Ovary (tissue), 9 donors: Measurements from ENCODE around the gene SEC16B. TPM values are rescaled to one million over a fixed set of nuclear protein-coding genes. Genes with fewer than 3 reads are reported as not detected.
"Not testable (repeated sequence)": the region's sequence is repeated elsewhere in the genome, so short reads cannot be mapped to it uniquely, and the experiment has no call there.

Experiments
- DNase-seq, 5 donors: peaks; one replicate each; pipeline ENCODE4 v3.0.0-alpha.2; 2019 to 2020
- H3K27ac ChIP-seq, 2 donors: fragments of 200-600 bp; one replicate each; pipeline versions ENCODE4 v1.5.1 to v1.8.0; 2019 to 2022
- H3K27me3 ChIP-seq: fragments of 200-600 bp; one replicate; pipeline ENCODE4 v1.8.0; 2022
- H3K36me3 ChIP-seq: fragments of 200-600 bp; sonication (generic); one replicate; pipeline ENCODE4 v1.5.1; 2019
- H3K4me1 ChIP-seq: one replicate; pipeline ENCODE4 v1.8.1; 2013; ENCODE audit warnings: mild to moderate bottlenecking, moderate library complexity; ENCODE audit not compliant: insufficient read depth
- H3K4me3 ChIP-seq: fragments of 200-600 bp; sonication (generic); one replicate; pipeline ENCODE4 v1.5.1; 2017
- H3K9me3 ChIP-seq, 2 donors: fragments of 200-600 bp in 1 of 2; sonication (generic) in 1 of 2; one replicate each; pipeline versions ENCODE4 v1.5.1 to v1.8.1; 2013 to 2019; ENCODE audit warnings: mild to moderate bottlenecking in 1 of 2, moderate library complexity in 1 of 2
- CTCF ChIP-seq, 3 donors: fragments of 450-650 bp in 2 of 3; fragments of 200-600 bp in 1 of 3; IDR thresholded peaks; one replicate each; pipeline versions ENCODE4 v1.5.1 to v1.8.0; 2016 to 2022; ENCODE audit warnings: antibody characterized with exemption in 3 of 3, mild to moderate bottlenecking in 1 of 3
- EP300 ChIP-seq: sonication (generic); formaldehyde crosslinking; IDR thresholded peaks from one replicate; pipeline ENCODE4 v1.6.1; 2017; ENCODE audit warnings: antibody characterized with exemption
- POLR2A ChIP-seq: fragments of 450-650 bp; IDR thresholded peaks from one replicate; pipeline ENCODE4 v1.6.1; 2017; ENCODE audit warnings: antibody characterized with exemption, mild to moderate bottlenecking, moderate library complexity
- WGBS, 3 donors: extraction: QIAGEN DNeasy Blood & Tissue Kit in 1 of 3; methylation state at CpG; one replicate each; pipeline versions ENCODE4 v1.1.5 to v1.1.7; 2013 to 2017; 5-methylcytosine and 5-hydroxymethylcytosine counted together
- intact Hi-C, 4 donors: fragments of 100-400 bp; cut with DNase I; formaldehyde crosslinking; loops; one replicate each; pipeline versions ENCODE4 v1.11.0 to v1.15.1; 2022 to 2023
- polyA plus RNA-seq, 2 donors: library from polyadenylated mRNA; stranded (reverse); fragments of 200-250 nt in 1 of 2; fragments of 350-450 nt in 1 of 2; fragmentation: Illumina TruSeq in 1 of 2; extraction: RNeasy Lipid Tissue Mini Kit (QIAGEN cat#74804) in 1 of 2; gene quantifications; one replicate each; pipeline ENCODE4 v1.2.3, GENCODE V29; 2013 to 2014
- total RNA-seq, 7 donors: library from RNA; depleted of rRNA in 2 of 7; stranded (reverse); fragments of >200 nt in 2 of 7; fragmentation: NEBNext Ultra II Directional in 3 of 7; extraction: Animal tissue kit (Norgen Biotek cat#: 25700) in 3 of 7; gene quantifications; one replicate each; pipeline versions ENCODE4 v1.1.0 to v1.2.4, GENCODE V29; 2016 to 2023
- donor health status: DM: no; HTN: no; CAD: no; lungs with moderate emphysema.
- donor health status: DM: no; HTN: no; CAD: no.
- donor health status: Bipolar disorder and iron deficiency.
- donor health status: DM: yes; HTN: yes; CAD: no.
- donor health status: DM: no; HTN: no; CAD: no.
- donor health status: DM: yes; HTN: yes; CAD: no.

Gene SEC16B
- total and polyA plus RNA-seq, 9 donors, result 1.6 to 5.1 (median 3.0) TPM

- 92 to 95% (median 92%) methylated on average over 5 of the region's 5 CpGs for WGBS, 3 donors
- TF ChIP-seq EP300, result no peak
- no peak for TF ChIP-seq POLR2A
- no peak for TF ChIP-seq CTCF (IDR thresholded peaks at IDR 0.05)
- H3K4me3 ChIP-seq, result no peak overlapping the region
- no peaks in the 10 kb centered on the region for H3K4me1 ChIP-seq
- DNase-seq, result no peak
- no peak overlapping the region for H3K27ac ChIP-seq
- no peaks in the 10 kb centered on the region for H3K9me3 ChIP-seq
- H3K36me3 ChIP-seq, result no peaks in the 10 kb centered on the region
- intact Hi-C loops, result no loop called here
- no peaks in the 10 kb centered on the region for H3K27me3 ChIP-seq
Observed at GRCh38 chr1:177995369-177995768, 25.5 kb upstream of the SEC16B start.

DNA sequence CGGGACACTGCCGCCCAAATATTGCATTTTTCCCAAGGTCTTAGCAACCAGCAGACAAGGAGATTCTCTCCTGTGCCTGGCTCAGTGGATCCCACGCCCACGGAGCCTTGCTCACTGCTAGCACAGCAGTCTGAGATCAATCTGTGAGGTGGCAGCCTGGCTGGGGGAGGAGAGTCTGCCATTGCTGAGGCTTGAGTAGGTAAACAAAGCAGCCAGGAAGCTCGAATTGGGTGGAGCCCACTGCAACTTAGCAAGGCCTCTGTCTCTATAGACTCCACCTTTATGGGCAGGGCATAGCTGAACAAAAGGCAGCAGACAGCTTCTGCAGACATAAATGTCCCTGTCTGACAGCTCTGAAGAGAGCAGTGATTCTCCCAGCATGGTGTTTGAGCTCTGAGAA is 16.4 kb upstream of the SEC16B start:
- 63 to 74% (median 64%) methylated on average over 5 of the region's 5 CpGs for WGBS, 3 donors
- intact Hi-C loops, result not testable (repeated sequence)

DNA sequence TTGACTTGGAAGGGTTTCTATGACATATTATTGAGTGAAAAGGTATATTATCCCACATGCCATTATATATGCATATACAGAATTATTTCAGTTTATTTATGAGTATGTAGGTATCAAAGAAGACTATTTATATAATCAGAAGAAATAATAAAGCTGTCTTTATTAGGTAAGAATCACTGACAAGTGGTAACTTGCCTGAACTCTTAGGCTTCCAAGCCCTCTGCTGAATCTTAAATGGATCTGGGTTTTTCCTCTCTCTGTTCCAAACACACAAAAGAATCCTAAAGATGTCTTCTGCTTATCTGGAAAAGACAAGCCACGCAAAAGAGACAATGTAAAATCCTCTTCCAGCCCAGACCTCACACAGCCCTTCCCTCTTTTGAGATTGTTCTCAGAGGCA is 14.9 kb upstream of the SEC16B start:
- H3K27me3 ChIP-seq, result no peaks in the 10 kb centered on the region
- intact Hi-C loops, result no loop called here
- 93 to 95% (median 94%) methylated on average over 1 of the region's 1 CpG for WGBS, 3 donors
- no peak overlapping the region for H3K4me3 ChIP-seq
- TF ChIP-seq POLR2A (no peak), EP300 (no peak), CTCF (IDR thresholded peaks at IDR 0.05) (no peak)
- H3K9me3 ChIP-seq, result no peaks in the 10 kb centered on the region
- DNase-seq, result no peak
- no peak overlapping the region for H3K27ac ChIP-seq
- H3K4me1 ChIP-seq, result peaks cover 2% of the 10 kb centered on the region
- no peaks in the 10 kb centered on the region for H3K36me3 ChIP-seq

More for the DNA sequence above, 16.4 kb upstream of the SEC16B start:
- H3K4me3 ChIP-seq, H3K27ac ChIP-seq, H3K36me3 ChIP-seq, DNase-seq, H3K4me1 ChIP-seq, H3K27me3 ChIP-seq, H3K9me3 ChIP-seq: not testable (repeated sequence)

GRCh38 chr1:177984136-177984525 is 14.3 kb upstream of the SEC16B start:
- H3K27me3 ChIP-seq, result no peaks in the 10 kb centered on the region
- WGBS, 3 donors, result 9 to 14% (median 10%) methylated on average over 3 of the region's 3 CpGs
- intact Hi-C loops, result no loop called here
- no peaks in the 10 kb centered on the region for H3K9me3 ChIP-seq
- TF ChIP-seq CTCF (IDR thresholded peaks at IDR 0.05), result no peak
- TF ChIP-seq POLR2A, result no peak
- no peak for TF ChIP-seq EP300
- no peak overlapping the region for H3K4me3 ChIP-seq
- peak overlapping the region in 1 of 2 donors; percentile 15 for H3K27ac ChIP-seq
- DNase-seq, result peak; percentile 57 to 74 (median 64)
- no peaks in the 10 kb centered on the region for H3K36me3 ChIP-seq
- peaks cover 2% of the 10 kb centered on the region for H3K4me1 ChIP-seq

GRCh38 chr1:177983482-177984135 is 13.8 kb upstream of the SEC16B start:
- WGBS, 3 donors, result 14 to 20% (median 16%) methylated on average over 3 of the region's 3 CpGs
- intact Hi-C loops, result no loop called here
- Histone ChIP-seq H3K27me3 (no peaks in the 10 kb centered on the region), H3K9me3 (no peaks in the 10 kb centered on the region), H3K36me3 (no peaks in the 10 kb centered on the region), H3K4me1 (peaks cover 2% of the 10 kb centered on the region), H3K4me3 (no peak overlapping the region), H3K27ac (peak overlapping the region in 1 of 2 donors; percentile 15)
- TF ChIP-seq EP300 (no peak), CTCF (IDR thresholded peaks at IDR 0.05) (no peak), POLR2A (no peak)
- DNase-seq, result no peak
